IMR-90 (cell line): ENCODE results near the gene FRMPD4. TPM values are rescaled to one million over a fixed set of nuclear protein-coding genes. Genes with fewer than 3 reads are reported as not detected.

Source experiments
- ATAC-seq: fragments of 200-7000 bp; cut with Tn5 transposase; 2 replicates; pipeline ENCODE4 v1.9.1; 2020; ENCODE audit warnings: low read depth, mild to moderate bottlenecking, moderate library complexity
- BruUV-seq: library from RNA; stranded (reverse); fragments of 400-500 nt; replicated peaks from 2 replicates; lab custom pipeline; 2021; lab: Mats Ljungman, UMichigan
- CTCF ChIA-PET: fragments of 300-600 bp; formaldehyde crosslinking; extraction: SDS; loops from one replicate; lab custom pipeline; 2021; ENCODE audit warnings: antibody characterized with exemption; lab: Yijun Ruan, JAX
- POLR2A ChIA-PET: fragments of 300-600 bp; sonication (Branson Sonifier 250); formaldehyde crosslinking; loops from one replicate; lab custom pipeline; 2022; ENCODE audit warnings: antibody characterized with exemption; ENCODE audit not compliant: unreplicated experiment; lab: Charles Lee
- DNase-seq: peaks from one replicate; pipeline ENCODE4 v3.0.0; 2013
- H2AFZ ChIP-seq: replicated peaks from 2 replicates; pipeline ENCODE3; 2013; ENCODE audit warnings: low read length, mild to moderate bottlenecking; ENCODE audit not compliant: poor library complexity
- H2AK5ac ChIP-seq: 2 replicates; pipeline ENCODE4 v1.6.1; 2013; ENCODE audit warnings: low read depth, low read length, inconsistent platforms
- H2AK9ac ChIP-seq: replicated peaks from 2 replicates; pipeline ENCODE3; 2013; ENCODE audit warnings: mild to moderate bottlenecking, low read depth, low read length, moderate library complexity; ENCODE audit not compliant: poor library complexity
- H2BK120ac ChIP-seq: 2 replicates; pipeline ENCODE4 v1.6.1; 2013; ENCODE audit warnings: low read depth, low read length, inconsistent platforms
- H2BK15ac ChIP-seq: 3 replicates; pipeline ENCODE4 v1.6.1; 2013; ENCODE audit warnings: low read depth, low read length, inconsistent platforms
- H2BK20ac ChIP-seq: 2 replicates; pipeline ENCODE4 v1.6.1; 2013; ENCODE audit warnings: low read depth, mild to moderate bottlenecking, inconsistent platforms, low read length, moderate library complexity
- H2BK5ac ChIP-seq: 2 replicates; pipeline ENCODE4 v1.6.1; 2013; ENCODE audit warnings: mild to moderate bottlenecking, low read depth, low read length, inconsistent platforms; ENCODE audit not compliant: poor library complexity, severe bottlenecking
- H3K14ac ChIP-seq: replicated peaks from 2 replicates; pipeline ENCODE4 v1.6.1; 2013; ENCODE audit warnings: low read depth, low read length, inconsistent platforms
- H3K18ac ChIP-seq: 2 replicates; pipeline ENCODE4 v1.6.1; 2013; ENCODE audit warnings: low read depth, low read length, control low read depth
- H3K23ac ChIP-seq: 2 replicates; pipeline ENCODE4 v1.6.1; 2013; ENCODE audit warnings: low read depth, low read length, inconsistent platforms
- H3K27ac ChIP-seq: 2 replicates; pipeline ENCODE4 v1.5.1; 2013; ENCODE audit warnings: mild to moderate bottlenecking, control low read depth, low read length; ENCODE audit not compliant: insufficient read depth
- H3K27me3 ChIP-seq: 2 replicates; pipeline ENCODE4 v1.6.1; 2013; ENCODE audit warnings: low read length; ENCODE audit not compliant: control insufficient read depth, insufficient read depth
- H3K36me3 ChIP-seq: 2 replicates; pipeline ENCODE4 v1.6.1; 2013; ENCODE audit warnings: low read length, mixed read lengths; ENCODE audit not compliant: control insufficient read depth, insufficient read depth
- H3K4ac ChIP-seq: 2 replicates; pipeline ENCODE4 v1.6.1; 2013; ENCODE audit warnings: low read depth, low read length, inconsistent platforms
- H3K4me1 ChIP-seq: 2 replicates; pipeline ENCODE4 v1.6.1; 2013; ENCODE audit warnings: low read length, mixed read lengths; ENCODE audit not compliant: control insufficient read depth, insufficient read depth
- H3K4me2 ChIP-seq: 2 replicates; pipeline ENCODE4 v1.6.1; 2013; ENCODE audit warnings: low read depth, mild to moderate bottlenecking, control low read depth, low read length, moderate library complexity
- H3K4me3 ChIP-seq: 2 replicates; pipeline ENCODE4 v1.5.1; 2013; ENCODE audit warnings: low read depth, mild to moderate bottlenecking, control low read depth, low read length, moderate library complexity; ENCODE audit not compliant: insufficient read depth
- H3K56ac ChIP-seq: 2 replicates; pipeline ENCODE4 v1.6.1; 2013; ENCODE audit warnings: low read length, inconsistent platforms; ENCODE audit not compliant: insufficient read depth; ENCODE audit errors: extremely low read depth
- H3K79me1 ChIP-seq, 2 experiments: 2 replicates each; pipeline ENCODE4 v1.6.1; 2013; ENCODE audit warnings: low read length in 2 of 2, inconsistent platforms in 1 of 2, low read depth in 1 of 2
- H3K9ac ChIP-seq: 2 replicates; pipeline ENCODE4 v1.6.1; 2013; ENCODE audit warnings: low read depth, low read length, control low read depth
- H3K9me1 ChIP-seq: 2 replicates; pipeline ENCODE4 v1.6.1; 2013; ENCODE audit warnings: low read length, inconsistent platforms; ENCODE audit not compliant: insufficient read depth
- H3K9me3 ChIP-seq: 2 replicates; pipeline ENCODE4 v1.6.1; 2013; ENCODE audit warnings: low read length; ENCODE audit not compliant: control insufficient read depth, insufficient read depth
- H4K20me1 ChIP-seq: 2 replicates; pipeline ENCODE4 v1.6.1; 2013; ENCODE audit warnings: low read length, inconsistent platforms; ENCODE audit not compliant: insufficient read depth
- H4K5ac ChIP-seq: 2 replicates; pipeline ENCODE4 v1.6.1; 2013; ENCODE audit warnings: mild to moderate bottlenecking, low read depth, low read length, control low read depth
- H4K8ac ChIP-seq, 2 experiments: 2 replicates each; pipeline ENCODE4 v1.6.1; 2013; ENCODE audit warnings: low read depth in 2 of 2, low read length in 2 of 2, control low read depth in 1 of 2, inconsistent platforms in 1 of 2
- H4K91ac ChIP-seq: 2 replicates; pipeline ENCODE4 v1.6.1; 2013; ENCODE audit warnings: low read depth, low read length, inconsistent platforms; ENCODE audit not compliant: insufficient read depth
- ELK1 ChIP-seq: fragments of 150-350 bp; IDR thresholded peaks from 2 replicates; pipeline ENCODE4 v1.6.1; 2016; ENCODE audit warnings: low read depth, mild to moderate bottlenecking, low read length, moderate library complexity, borderline replicate concordance
- MAFK ChIP-seq: IDR thresholded peaks from 2 replicates; pipeline ENCODE4 v1.6.1; 2012; ENCODE audit warnings: low read depth, low read length, improper control_type of control experiment
- WGBS, 2 experiments: methylation state at CpG; one replicate each; pipeline versions ENCODE4 v1.1.5 to v1.1.7; 2013; ENCODE audit warnings: missing lambda C conversion rate in 2 of 2; ENCODE audit not compliant: insufficient read length in 1 of 2; ENCODE audit errors: extremely low coverage in 2 of 2; 5-methylcytosine and 5-hydroxymethylcytosine counted together
- dilution Hi-C: fragments of 300-500 bp; cut with HindIII; formaldehyde crosslinking; loops from one replicate; pipeline ENCODE4 v1.14.3; 2018; ENCODE audit warnings: low sequenced_read_pairs; ENCODE audit not compliant: unreplicated experiment
- in situ Hi-C: fragments of 300-500 bp; cut with MboI; formaldehyde crosslinking; loops from 3 replicates; pipeline ENCODE4 v1.14.3; 2019; ENCODE audit warnings: low sequenced_read_pairs, inconsistent platforms, mixed read lengths
- intact Hi-C: fragments of 100-400 bp; cut with micrococcal nuclease; formaldehyde crosslinking; loops from 2 replicates; pipeline ENCODE4 v1.10.0; 2022
- polyA plus RNA-seq, 3 experiments: library from polyadenylated mRNA; depleted of rRNA; stranded (reverse); fragments of >200 nt; gene quantifications; 2 replicates each; pipeline ENCODE4 v1.2.3, GENCODE V29; 2012; ENCODE audit warnings: low replicate concordance in 1 of 3
- total RNA-seq: library from RNA; depleted of rRNA; stranded (reverse); fragments of >200 nt; gene quantifications from 2 replicates; pipeline ENCODE4 v1.2.3, GENCODE V29; 2012

FRMPD4 gene
- total and polyA plus RNA-seq, 2 of the 4 experiments (the other 2 are of a cell fraction): 0.53 to 1.1 TPM

- no peak overlapping the region for H2BK15ac ChIP-seq
- H3K23ac ChIP-seq: no peak overlapping the region
- dilution Hi-C loops (no loop called here), intact Hi-C loops (loop anchor here (10.0 kb wide), 1 partner anchor 145 kb away; no protein-coding TSS in a partner anchor), in situ Hi-C loops (no loop called here)
- peaks cover 2% of the 10 kb centered on the region; the same call in 1 of the 2 replicates for H3K4me1 ChIP-seq
- no peak overlapping the region for H4K8ac ChIP-seq
- no peak overlapping the region for H3K4ac ChIP-seq
- H2BK120ac ChIP-seq: no peak overlapping the region
- TF ChIP-seq ELK1: no peak
- peak; percentile 41; the same call in 1 of the 2 replicates for TF ChIP-seq MAFK
- H2AK5ac ChIP-seq: no peak overlapping the region
- H4K5ac ChIP-seq: no peak overlapping the region
- no peak for ATAC-seq
- no peak overlapping the region for H3K27ac ChIP-seq
- no peak overlapping the region for H2BK5ac ChIP-seq
- no peaks in the 10 kb centered on the region; a peak in 1 of 4 replicates for H3K79me1 ChIP-seq
- H3K9me3 ChIP-seq: no peaks in the 10 kb centered on the region
- H3K14ac ChIP-seq: no peak overlapping the region
- no peak overlapping the region for H2AFZ ChIP-seq
- CTCF ChIA-PET: no interaction called here
- no peak overlapping the region for H3K9ac ChIP-seq
- POLR2A ChIA-PET: no interaction called here
- no peak for DNase-seq
- H4K91ac ChIP-seq: no peak overlapping the region
- no peak overlapping the region for H3K18ac ChIP-seq
- H3K36me3 ChIP-seq: no peaks in the 10 kb centered on the region
- H3K4me2 ChIP-seq: no peak overlapping the region
- no CpG with 5 or more reads among the region's 4 CpGs for WGBS, 2 experiments
- no TSS peak for BruUV-seq
- H4K20me1 ChIP-seq: no peaks in the 10 kb centered on the region
- H3K4me3 ChIP-seq: no peak overlapping the region
- H3K27me3 ChIP-seq: no peaks in the 10 kb centered on the region
- no peak overlapping the region for H2AK9ac ChIP-seq
- H3K9me1 ChIP-seq: no peaks in the 10 kb centered on the region
- H3K56ac ChIP-seq: no peak overlapping the region
- no peak overlapping the region for H2BK20ac ChIP-seq
Measured at GRCh38 chrX:12149670-12150407, 11.6 kb downstream of the FRMPD4 start.
